Measurements from ENCODE around the gene CAMKK2. TPM values are rescaled to one million over a fixed set of nuclear protein-coding genes. Genes with fewer than 3 reads are reported as not detected.

The CAMKK2 gene
- total and polyA plus RNA-seq, 7 donors = 4.4 to 12.3 (median 8.3) TPM

GRCh38 chr12:121334513-121335343 lies 38.2 kb upstream of the CAMKK2 start:
- ATAC-seq = peak; percentile 80 to 97 (median 90)
- 64 to 67% (median 66%) methylated on average over 8 of the region's 8 CpGs for WGBS, 3 donors

GRCh38 chr12:121333747-121334146 lies 37.2 kb upstream of the CAMKK2 start:
- intact Hi-C loops (cut with DNase I) = loop anchor here (1.0 to 2.0 kb wide), 2 partner anchors 110 to 111 kb away; no protein-coding TSS in a partner anchor
- ATAC-seq (no peak), DNase-seq (no peak)
- Histone ChIP-seq H3K36me3 (ENCODE audit: insufficient read depth in 1 of 2, low read depth in 1 of 2) (peaks cover 11 to 97% of the 10 kb centered on the region in 2 donors), H3K27me3 (ENCODE audit: insufficient read depth in 3 of 3, low read length in 2 of 3) (no peaks in the 10 kb centered on the region), H3K4me3 (no peak overlapping the region), H3K27ac (no peak overlapping the region), H3K4me1 (no peaks in the 10 kb centered on the region), H3K9me3 (no peaks in the 10 kb centered on the region)
- 87 to 100% (median 97%) methylated on average over 1 of the region's 1 CpG for WGBS, 3 donors
- no peak for TF ChIP-seq CTCF (IDR thresholded peaks at IDR 0.05)

More at GRCh38 chr12:121334513-121335343, 38.2 kb upstream of the CAMKK2 start:
- H3K36me3 ChIP-seq (ENCODE audit: insufficient read depth in 1 of 2, low read depth in 1 of 2) = peaks cover 11 to 95% of the 10 kb centered on the region in 2 donors
- no peaks in the 10 kb centered on the region for H3K9me3 ChIP-seq
- H3K4me1 ChIP-seq = no peaks in the 10 kb centered on the region
- peak; percentile 84 for TF ChIP-seq CTCF (IDR thresholded peaks at IDR 0.05)
- no peak overlapping the region for H3K4me3 ChIP-seq
- no peak for DNase-seq
- intact Hi-C loops (cut with DNase I) = loop anchor here (1.0 to 2.0 kb wide), 2 partner anchors 109 to 110 kb away; no protein-coding TSS in a partner anchor
- no peak overlapping the region for H3K27ac ChIP-seq
- no peaks in the 10 kb centered on the region for H3K27me3 ChIP-seq (ENCODE audit: insufficient read depth in 3 of 3, low read length in 2 of 3)

- no peaks in the 10 kb centered on the region for H3K27me3 ChIP-seq (ENCODE audit: insufficient read depth in 3 of 3, low read length in 2 of 3)
- no peak overlapping the region for H3K4me3 ChIP-seq
- WGBS, 3 donors = 86 to 91% (median 87%) methylated on average over 6 of the region's 6 CpGs
- DNase-seq (no peak), ATAC-seq (no peak)
- H3K27ac ChIP-seq = no peak overlapping the region
- no peak for TF ChIP-seq CTCF (IDR thresholded peaks at IDR 0.05)
- no peaks in the 10 kb centered on the region for H3K4me1 ChIP-seq
- intact Hi-C loops (cut with DNase I) = no loop called here
- no peaks in the 10 kb centered on the region for H3K9me3 ChIP-seq
- peaks cover 18 to 98% of the 10 kb centered on the region in 2 donors for H3K36me3 ChIP-seq (ENCODE audit: insufficient read depth in 1 of 2, low read depth in 1 of 2)
Observed at GRCh38 chr12:121331248-121331647, 34.7 kb upstream of the CAMKK2 start.

- DNase-seq (no peak), ATAC-seq (no peak)
- no peaks in the 10 kb centered on the region for H3K4me1 ChIP-seq
- H3K36me3 ChIP-seq (ENCODE audit: insufficient read depth in 1 of 2, low read depth in 1 of 2) = peaks cover 18 to 98% of the 10 kb centered on the region in 2 donors
- H3K4me3 ChIP-seq = no peak overlapping the region
- intact Hi-C loops (cut with DNase I) = no loop called here
- H3K27me3 ChIP-seq (ENCODE audit: insufficient read depth in 3 of 3, low read length in 2 of 3) = no peaks in the 10 kb centered on the region
- no peaks in the 10 kb centered on the region for H3K9me3 ChIP-seq
- no peak for TF ChIP-seq CTCF (IDR thresholded peaks at IDR 0.05)
- H3K27ac ChIP-seq = no peak overlapping the region
Observed at GRCh38 chr12:121330692-121331091, 34.2 kb upstream of the CAMKK2 start.

Measured in psoas muscle (tissue), 8 donors.